H9 (cell line): Measurements from ENCODE around the gene FBLN1. TPM values are rescaled to one million over a fixed set of nuclear protein-coding genes. Genes with fewer than 3 reads are reported as not detected.

Experiments
- DNase-seq: peaks from one replicate; pipeline ENCODE4 v3.0.0-alpha.2; 2017
- H2AFZ ChIP-seq: one replicate; pipeline ENCODE4 v1.6.1; 2013; ENCODE audit warnings: mild to moderate bottlenecking, low read length, control low read depth, moderate library complexity
- H2AK5ac ChIP-seq: 2 replicates; pipeline ENCODE4 v1.6.1; 2013; ENCODE audit warnings: low read length, control low read depth, mixed read lengths; ENCODE audit not compliant: insufficient read length
- H2BK120ac ChIP-seq: one replicate; pipeline ENCODE4 v1.6.1; 2013; ENCODE audit warnings: low read depth, mild to moderate bottlenecking, low read length, control low read depth, inconsistent platforms; ENCODE audit not compliant: poor library complexity, severe bottlenecking
- H2BK12ac ChIP-seq: 2 replicates; pipeline ENCODE4 v1.6.1; 2013; ENCODE audit warnings: low read length, control low read depth, mixed read lengths, low read depth; ENCODE audit not compliant: insufficient read length
- H2BK15ac ChIP-seq: 2 replicates; pipeline ENCODE4 v1.6.1; 2013; ENCODE audit warnings: low read depth, low read length, control low read depth
- H2BK20ac ChIP-seq: one replicate; pipeline ENCODE4 v1.6.1; 2013; ENCODE audit warnings: low read depth, mild to moderate bottlenecking, low read length, control low read depth, inconsistent platforms; ENCODE audit not compliant: poor library complexity, severe bottlenecking
- H2BK5ac ChIP-seq: 2 replicates; pipeline ENCODE4 v1.6.1; 2013; ENCODE audit warnings: low read length, control low read depth, mixed read lengths; ENCODE audit not compliant: insufficient read length
- H3K14ac ChIP-seq: 2 replicates; pipeline ENCODE4 v1.6.1; 2013; ENCODE audit warnings: low read length, control low read depth; ENCODE audit not compliant: insufficient read depth
- H3K18ac ChIP-seq: 2 replicates; pipeline ENCODE4 v1.6.1; 2013; ENCODE audit warnings: low read depth, mild to moderate bottlenecking, mixed read lengths, low read length, control low read depth; ENCODE audit not compliant: insufficient read length
- H3K23ac ChIP-seq: 2 replicates; pipeline ENCODE4 v1.6.1; 2013; ENCODE audit warnings: low read length, control low read depth, mixed read lengths, low read depth; ENCODE audit not compliant: insufficient read length
- H3K23me2 ChIP-seq: 2 replicates; pipeline ENCODE4 v1.6.1; 2013; ENCODE audit warnings: low read depth, mild to moderate bottlenecking, mixed read lengths, low read length, control low read depth; ENCODE audit not compliant: insufficient read length, poor library complexity, severe bottlenecking
- H3K27ac ChIP-seq: 2 replicates; pipeline ENCODE4 v1.5.1; 2013; ENCODE audit warnings: low read length, control low read depth, mixed read lengths, low read depth; ENCODE audit not compliant: insufficient read length
- H3K27me3 ChIP-seq: 2 replicates; pipeline ENCODE4 v1.6.1; 2013; ENCODE audit warnings: low read length, control low read depth, inconsistent platforms; ENCODE audit not compliant: insufficient read depth
- H3K4ac ChIP-seq: 2 replicates; pipeline ENCODE4 v1.6.1; 2013; ENCODE audit warnings: low read depth, mild to moderate bottlenecking, control low read depth, inconsistent platforms, low read length, moderate library complexity
- H3K4me1 ChIP-seq: 2 replicates; pipeline ENCODE4 v1.6.1; 2013; ENCODE audit warnings: low read length, control low read depth, inconsistent platforms; ENCODE audit not compliant: insufficient read depth
- H3K4me2 ChIP-seq: 2 replicates; pipeline ENCODE4 v1.6.1; 2013; ENCODE audit warnings: low read length, control low read depth, mixed read lengths; ENCODE audit not compliant: insufficient read length, insufficient read depth
- H3K56ac ChIP-seq: 2 replicates; pipeline ENCODE4 v1.6.1; 2013; ENCODE audit warnings: low read depth, mild to moderate bottlenecking, mixed read lengths, low read length, control low read depth; ENCODE audit not compliant: insufficient read length
- H3K79me1 ChIP-seq: 2 replicates; pipeline ENCODE4 v1.6.1; 2013; ENCODE audit warnings: low read depth, mild to moderate bottlenecking, moderate library complexity, low read length, control low read depth, inconsistent platforms; ENCODE audit not compliant: insufficient read depth, poor library complexity, severe bottlenecking
- H3K79me2 ChIP-seq: 2 replicates; pipeline ENCODE4 v1.6.1; 2013; ENCODE audit warnings: low read length, control low read depth, inconsistent platforms; ENCODE audit not compliant: insufficient read depth
- H3K9ac ChIP-seq: 2 replicates; pipeline ENCODE4 v1.6.1; 2013; ENCODE audit warnings: low read length, control low read depth, mixed read lengths; ENCODE audit not compliant: insufficient read length; ENCODE audit errors: extremely low read depth
- H3K9me3 ChIP-seq: one replicate; pipeline ENCODE4 v1.6.1; 2013; ENCODE audit warnings: low read depth, low read length, inconsistent platforms; ENCODE audit not compliant: control insufficient read depth
- H3T11ph ChIP-seq: one replicate; pipeline ENCODE4 v1.6.1; 2013; ENCODE audit warnings: mild to moderate bottlenecking, low read length, control low read depth, inconsistent platforms
- H4K20me1 ChIP-seq: one replicate; pipeline ENCODE4 v1.6.1; 2013; ENCODE audit not compliant: control insufficient read depth, insufficient read length, insufficient read depth
- H4K5ac ChIP-seq: 2 replicates; pipeline ENCODE4 v1.6.1; 2013; ENCODE audit warnings: low read depth, mild to moderate bottlenecking, mixed read lengths, low read length, control low read depth; ENCODE audit not compliant: insufficient read length
- H4K8ac ChIP-seq: replicated peaks from 2 replicates; pipeline ENCODE4 v1.6.1; 2013; ENCODE audit warnings: low read length, control low read depth, mixed read lengths, low read depth; ENCODE audit not compliant: insufficient read length
- H4K91ac ChIP-seq: 2 replicates; pipeline ENCODE4 v1.6.1; 2013; ENCODE audit warnings: low read depth, mild to moderate bottlenecking, moderate library complexity, mixed read lengths, low read length, control low read depth; ENCODE audit not compliant: insufficient read length
- H3K27ac Mint-ChIP-seq, 3 experiments: 2 replicates in 2 of 3; 3 replicates in 1 of 3; pipeline ENCODE4 v1.8.0; 2020 to 2021; ENCODE audit warnings: mixed read lengths in 3 of 3, mild to moderate bottlenecking in 1 of 3, moderate library complexity in 1 of 3
- H3K27me3 Mint-ChIP-seq: 2 replicates; pipeline ENCODE4 v1.8.0; 2021; ENCODE audit warnings: low read depth, mild to moderate bottlenecking, moderate library complexity, mixed read lengths
- H3K36me3 Mint-ChIP-seq, 3 experiments: 2 replicates in 2 of 3; 3 replicates in 1 of 3; pipeline ENCODE4 v1.8.0; 2020 to 2021; ENCODE audit warnings: low read depth in 3 of 3, mixed read lengths in 3 of 3; ENCODE audit not compliant: insufficient read depth in 1 of 3
- H3K4me1 Mint-ChIP-seq, 2 experiments: 2 replicates each; pipeline ENCODE4 v1.8.0; 2020; ENCODE audit warnings: mixed read lengths in 2 of 2
- H3K4me3 Mint-ChIP-seq, 2 experiments: 2 replicates in 1 of 2; 3 replicates in 1 of 2; pipeline ENCODE4 v1.8.0; 2020 to 2021; ENCODE audit warnings: mild to moderate bottlenecking in 2 of 2, mixed read lengths in 2 of 2, moderate library complexity in 1 of 2
- H3K9me3 Mint-ChIP-seq, 2 experiments: 2 replicates in 1 of 2; 3 replicates in 1 of 2; pipeline ENCODE4 v1.8.0; 2020; ENCODE audit warnings: mild to moderate bottlenecking in 2 of 2, mixed read lengths in 2 of 2, moderate library complexity in 1 of 2
- CTCF ChIP-seq: fragments of 200-600 bp; sonication (generic); conservative IDR thresholded peaks from 3 replicates; pipeline ENCODE4 v1.8.0; 2021; ENCODE audit warnings: antibody characterized with exemption, mild to moderate bottlenecking
- WGBS: extraction: QIAGEN DNeasy Blood & Tissue Kit; methylation state at CpG from one replicate; pipeline ENCODE4 v1.1.7; 2013; ENCODE audit warnings: missing lambda C conversion rate, low lambda C conversion rate, mixed read lengths; ENCODE audit not compliant: insufficient read length; ENCODE audit errors: extremely low coverage; 5-methylcytosine and 5-hydroxymethylcytosine counted together
- total RNA-seq: library from RNA; stranded (reverse); gene quantifications from 2 replicates; pipeline ENCODE4 v1.2.1, GENCODE V29; 2021

The FBLN1 gene
- total RNA-seq, 1 experiment from 2014 or later = 140 TPM

- WGBS = 100% methylated on average over 2 of the region's 4 CpGs
Observed at GRCh38 chr22:45488764-45489370, 13.8 kb upstream of the FBLN1 start.

More at GRCh38 chr22:45488764-45489370, 13.8 kb upstream of the FBLN1 start:
- Histone ChIP-seq H3K23ac (no peak overlapping the region), H2BK20ac (no peak overlapping the region), H3K79me1 (no peaks in the 10 kb centered on the region), H2AFZ (no peak overlapping the region), H2AK5ac (no peak overlapping the region), H3K4me1 (no peaks in the 10 kb centered on the region), H2BK15ac (no peak overlapping the region), H2BK5ac (no peak overlapping the region), H3K23me2 (no peaks in the 10 kb centered on the region), H3K27me3 (no peaks in the 10 kb centered on the region), H3K9ac (no peak overlapping the region), H3K9me3 (no peaks in the 10 kb centered on the region), H2BK12ac (no peak overlapping the region), H3K4ac (no peak overlapping the region), H3K79me2 (no peaks in the 10 kb centered on the region), H2BK120ac (no peak overlapping the region), H3K4me2 (no peak overlapping the region), H3K14ac (no peak overlapping the region), H3T11ph (no peak overlapping the region), H3K56ac (no peak overlapping the region), H3K18ac (no peak overlapping the region), H4K8ac (no peak overlapping the region), H4K91ac (no peak overlapping the region), H3K27ac (no peak overlapping the region), H4K5ac (no peak overlapping the region), H4K20me1 (no peaks in the 10 kb centered on the region)
- Mint-ChIP-seq H3K4me3 (no peak overlapping the region), H3K27ac (no peak overlapping the region), H3K27me3 (peaks cover 18% of the 10 kb centered on the region), H3K4me1 (peaks cover 4 to 13% of the 10 kb centered on the region in 2 experiments; a peak in 3 of 4 replicates), H3K36me3 (peaks cover 10 to 38% (median 14%) of the 10 kb centered on the region in 3 experiments; a peak in 6 of 7 replicates), H3K9me3 (peaks cover 45 to 50% of the 10 kb centered on the region in 2 experiments)
- DNase-seq = no peak
- no peak for TF ChIP-seq CTCF
